NCI-H1417 (cell line): ENCODE data around the gene CWC27.
"Not testable (repeated sequence)": the region's sequence is repeated elsewhere in the genome, so short reads cannot be mapped to it uniquely, and the experiment has no call there.

Experiments used
- DNase-seq, 3 experiments: peaks; one replicate each; lab custom pipeline; 2025; lab: John Stamatoyannopoulos, UW

Gene CWC27

DNA sequence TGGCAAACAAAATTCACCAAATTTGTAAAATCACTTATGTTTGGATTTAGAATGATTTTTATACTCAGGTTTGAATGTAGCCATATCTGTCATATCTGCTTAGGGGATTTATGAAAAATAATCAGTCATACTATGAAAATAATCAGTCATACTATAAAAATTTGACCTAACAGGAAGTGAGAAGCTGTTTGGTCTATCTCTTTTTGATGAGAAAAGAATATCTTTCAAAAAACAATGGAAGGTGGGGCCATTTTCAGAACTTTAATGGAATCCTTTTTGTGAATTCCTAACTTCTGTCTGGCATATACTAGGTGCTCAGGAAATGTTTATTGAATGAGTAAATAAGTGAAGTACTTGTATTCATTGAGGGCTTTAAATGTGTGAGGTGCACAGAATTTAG is 70.1 kb downstream of the CWC27 start:
- no peak for DNase-seq

DNA sequence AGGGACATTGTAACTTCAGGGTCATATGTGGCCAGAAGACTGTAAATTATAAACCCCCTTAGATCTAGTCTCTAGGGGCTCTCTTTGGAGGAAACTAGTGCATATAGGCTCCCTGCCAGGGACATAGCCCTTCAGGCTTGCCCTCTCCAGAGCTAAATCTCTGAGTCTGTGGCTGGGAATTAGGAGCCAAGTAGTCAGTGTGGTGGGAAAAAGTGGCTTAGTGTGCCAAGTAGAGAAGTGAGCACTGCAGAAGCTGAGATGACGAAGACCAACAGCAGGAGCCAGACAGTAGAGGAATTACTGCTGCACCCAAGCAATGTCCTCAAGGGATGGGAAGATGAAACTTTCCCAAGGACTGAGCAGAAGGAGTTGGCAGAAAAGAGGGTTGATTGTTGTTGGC is 71.2 kb downstream of the CWC27 start:
- DNase-seq, result no peak

DNA sequence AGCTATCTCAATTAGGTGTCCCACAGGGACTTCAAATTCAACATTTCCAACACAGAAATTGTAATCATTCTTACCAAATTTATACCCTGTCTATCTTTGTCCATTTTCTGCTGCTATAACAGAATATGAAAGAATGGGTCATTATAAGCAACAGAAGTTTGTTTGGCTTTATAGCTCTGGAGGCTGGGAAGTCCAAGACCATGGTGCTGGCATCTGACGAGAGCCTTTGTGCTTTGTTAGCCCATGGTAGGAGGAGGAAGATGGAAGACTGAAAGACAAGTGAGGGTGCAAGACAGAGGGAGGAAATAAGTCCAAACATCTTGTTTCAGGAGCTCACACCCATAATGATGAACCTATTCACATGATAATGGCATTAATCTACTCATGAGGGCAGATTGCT is 72.2 kb downstream of the CWC27 start:
- no peak for DNase-seq

DNA sequence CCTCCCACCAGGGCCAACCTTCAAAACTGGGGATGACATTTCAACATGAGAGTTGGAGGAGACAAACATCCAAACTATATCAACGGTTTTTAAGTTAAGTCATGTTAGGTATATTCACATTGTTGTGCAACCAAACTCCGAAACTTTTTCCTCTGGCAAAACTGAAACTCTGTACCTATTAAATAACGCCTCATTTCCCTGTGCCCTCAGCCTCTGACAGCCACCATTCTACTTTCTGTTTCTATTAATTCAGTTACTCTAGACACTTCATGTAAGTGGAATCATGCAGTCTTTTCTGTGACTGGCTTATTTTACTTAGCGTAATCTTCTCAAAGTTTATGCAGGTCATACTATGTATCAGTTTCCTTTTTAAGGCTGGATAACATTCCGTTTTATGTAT is 85.0 kb downstream of the CWC27 start:
- no peak for DNase-seq

DNA sequence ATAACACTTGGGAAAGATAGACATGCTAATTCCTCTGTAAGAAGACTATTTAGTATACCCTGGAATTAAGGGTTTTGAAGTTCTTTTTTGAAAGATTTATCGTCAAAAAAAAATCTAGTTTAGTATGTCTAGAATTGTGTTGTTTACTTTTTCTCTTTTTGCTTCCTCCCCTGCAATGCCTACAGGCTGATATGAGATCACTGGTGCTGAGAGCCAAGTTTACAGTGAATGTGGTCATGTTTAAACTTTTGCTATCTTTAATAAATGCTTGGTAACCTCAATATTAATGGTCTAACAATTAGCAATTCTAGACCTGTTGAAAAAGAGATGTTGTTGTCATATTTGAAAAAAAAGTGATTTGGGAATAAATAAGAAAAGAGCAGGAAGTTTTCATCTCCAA is 86.1 kb downstream of the CWC27 start:
- DNase-seq, result no peak

DNA sequence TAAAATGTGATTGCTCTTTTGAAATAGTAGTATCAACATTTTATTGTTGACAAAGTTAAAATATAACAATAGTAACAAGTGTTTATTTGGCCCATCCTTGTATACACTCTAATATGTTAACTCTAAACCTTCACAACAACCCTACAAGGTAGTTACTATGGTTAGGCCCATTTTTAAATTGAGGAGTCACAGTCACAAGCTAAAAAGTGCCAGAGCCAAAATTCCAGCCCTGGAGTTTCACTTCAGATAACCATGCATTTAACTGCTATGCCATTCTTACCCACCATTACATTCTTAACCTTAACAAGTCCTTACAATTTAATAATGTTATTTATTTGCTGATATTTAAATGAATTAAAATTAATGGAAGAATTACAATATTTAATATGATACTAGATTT is 91.2 kb downstream of the CWC27 start:
- DNase-seq, result no peak

DNA sequence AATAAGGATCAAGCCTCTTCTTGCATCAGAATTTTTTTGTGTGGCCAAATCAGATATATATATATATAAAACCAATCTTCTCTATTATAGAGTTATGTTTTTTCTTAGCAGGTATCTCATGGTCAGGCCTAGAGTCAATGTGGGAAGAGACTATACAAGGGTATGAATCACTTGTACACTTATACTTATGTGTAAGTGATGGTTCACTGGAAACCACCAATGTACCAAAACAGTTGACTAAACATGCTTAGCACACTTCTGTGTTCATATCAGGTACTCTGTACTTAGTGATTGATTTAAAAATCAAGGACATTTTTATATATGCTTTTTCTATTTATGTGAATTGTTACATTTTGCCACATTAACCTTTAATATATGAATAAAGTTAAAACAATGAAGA is 92.6 kb downstream of the CWC27 start:
- DNase-seq, result no peak

DNA sequence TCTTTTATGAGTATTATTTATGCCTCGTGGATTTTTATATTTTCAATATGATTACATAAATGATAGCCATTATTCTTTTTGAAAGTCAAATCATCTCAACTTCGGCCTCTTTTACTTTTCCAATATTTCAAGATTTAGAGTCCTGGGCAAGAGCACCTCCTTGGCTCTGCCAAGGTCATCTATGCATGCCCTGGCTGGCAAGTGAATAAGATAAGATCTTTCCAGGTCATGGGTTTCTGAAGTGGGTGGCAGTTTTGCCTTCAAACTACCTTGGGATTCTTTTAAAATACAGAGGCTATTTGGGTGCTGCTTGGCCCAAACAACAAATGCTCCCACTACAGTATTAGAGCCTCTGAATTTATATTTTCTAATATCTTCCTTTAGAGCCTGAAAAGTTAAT is 95.4 kb downstream of the CWC27 start:
- no peak for DNase-seq

DNA sequence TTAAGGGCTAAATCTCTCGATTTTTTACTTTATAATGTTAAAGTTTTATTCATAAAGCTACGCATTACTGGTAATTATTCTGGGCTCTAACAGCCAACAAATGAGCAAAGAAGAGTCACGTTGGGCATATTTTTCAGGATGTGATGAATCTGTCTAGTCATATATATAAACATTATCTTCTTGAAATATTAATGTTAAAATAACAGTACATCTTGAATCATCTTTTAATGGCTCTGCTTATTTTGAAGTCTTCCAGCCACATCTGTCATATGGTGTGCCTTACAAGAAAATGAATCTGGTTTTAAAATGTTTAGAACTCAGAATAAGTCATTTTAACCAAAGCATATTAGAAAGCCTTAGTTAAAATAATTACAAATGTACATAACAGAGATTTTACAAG is 96.9 kb downstream of the CWC27 start:
- DNase-seq, result no peak

DNA sequence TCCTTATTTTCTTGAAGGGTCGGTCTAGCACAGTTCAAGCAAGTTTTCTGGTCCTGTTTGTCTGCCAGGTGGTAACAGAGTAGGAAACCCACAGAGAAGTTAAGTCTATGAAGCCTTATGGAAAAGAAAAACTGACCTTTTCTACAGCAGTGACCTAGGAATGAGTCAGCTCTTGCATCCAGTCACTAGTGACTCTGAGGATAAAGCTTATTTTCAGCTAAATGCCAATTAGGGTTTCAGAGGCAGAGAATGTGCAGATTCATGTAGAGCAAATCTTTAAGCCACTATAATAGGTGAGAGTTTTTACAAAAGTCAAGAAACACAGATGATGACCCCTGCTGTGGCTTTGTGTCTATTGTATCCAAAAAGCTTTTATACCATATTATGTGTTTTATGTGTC is 100.7 kb downstream of the CWC27 start:
- DNase-seq, result peak in 1 of 3 experiments; percentile 46

DNA sequence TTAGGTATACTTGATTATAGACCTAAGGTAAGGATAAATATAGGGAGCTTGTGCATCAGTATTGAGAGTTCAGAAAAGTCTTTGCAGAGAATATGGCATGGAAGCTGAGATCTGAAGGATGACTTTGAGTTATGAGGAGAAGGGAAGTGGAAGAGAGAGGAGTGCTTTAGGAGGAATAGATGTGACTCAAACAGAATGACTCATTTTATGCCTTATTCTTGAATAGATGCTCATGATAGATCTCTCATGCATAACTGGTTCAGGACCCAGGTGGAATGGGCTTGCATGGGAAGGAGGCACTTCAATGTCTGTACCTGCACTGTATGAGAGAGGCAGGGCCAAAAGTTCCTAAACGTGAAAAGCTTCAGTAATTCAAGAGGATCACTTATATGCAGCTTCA is 103.3 kb downstream of the CWC27 start:
- DNase-seq, result no peak

DNA sequence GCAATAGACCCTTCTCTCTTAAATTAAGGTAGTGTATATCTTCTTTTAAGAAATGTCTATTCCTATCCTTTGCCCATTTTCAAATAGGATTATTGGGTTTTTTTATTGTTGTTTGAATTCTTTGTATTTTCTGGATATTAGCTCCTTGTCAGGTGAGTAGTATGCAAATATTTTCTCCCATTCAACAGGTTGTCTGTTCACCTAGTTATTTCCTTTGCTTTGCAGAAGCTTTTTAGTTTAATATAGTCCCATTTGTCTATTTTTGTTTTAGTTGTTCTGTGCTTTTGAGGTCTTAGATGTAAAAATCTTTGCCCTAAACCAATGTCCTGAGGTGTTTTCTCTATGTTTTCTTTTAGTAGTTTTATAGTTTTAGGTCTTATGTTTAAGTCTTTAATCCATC is 104.7 kb downstream of the CWC27 start:
- DNase-seq, result no peak

DNA sequence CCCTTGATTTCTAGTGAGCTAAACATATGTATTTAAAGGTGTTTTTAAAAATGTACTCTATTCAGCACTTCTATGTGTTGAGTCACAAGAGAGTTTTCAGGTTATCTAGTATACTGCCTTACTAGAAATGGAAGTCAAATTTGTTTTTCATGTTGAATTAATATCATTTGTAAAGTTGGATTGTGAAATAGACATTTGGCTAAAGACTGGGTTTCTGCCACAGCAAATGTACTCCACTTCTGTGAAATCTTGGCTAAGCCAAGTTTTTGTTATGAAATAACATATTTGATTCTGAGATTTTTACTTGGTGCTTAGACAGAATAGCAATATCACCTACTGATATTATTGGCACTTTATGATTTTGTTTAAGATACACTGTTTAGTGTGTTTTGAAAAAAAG is 106.0 kb downstream of the CWC27 start:
- no peak for DNase-seq

DNA sequence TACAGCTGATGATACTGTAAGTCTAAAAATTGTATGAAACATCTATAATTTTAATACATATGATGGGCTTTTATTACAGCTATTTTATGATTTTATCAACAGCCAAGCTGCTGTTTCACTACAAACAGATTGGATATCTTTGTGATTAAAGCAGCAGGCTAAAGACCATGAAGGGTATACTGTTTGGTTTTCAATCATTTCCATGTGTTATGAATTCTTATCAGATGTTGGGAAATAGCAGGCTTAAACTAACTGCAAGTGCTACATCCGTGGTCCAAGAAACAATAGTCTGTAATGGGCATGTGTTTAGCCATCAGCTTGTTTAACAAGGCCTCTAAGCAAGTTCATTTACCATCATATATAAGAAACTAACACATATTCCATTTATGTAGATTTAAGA is 107.5 kb downstream of the CWC27 start:
- DNase-seq, result no peak

DNA sequence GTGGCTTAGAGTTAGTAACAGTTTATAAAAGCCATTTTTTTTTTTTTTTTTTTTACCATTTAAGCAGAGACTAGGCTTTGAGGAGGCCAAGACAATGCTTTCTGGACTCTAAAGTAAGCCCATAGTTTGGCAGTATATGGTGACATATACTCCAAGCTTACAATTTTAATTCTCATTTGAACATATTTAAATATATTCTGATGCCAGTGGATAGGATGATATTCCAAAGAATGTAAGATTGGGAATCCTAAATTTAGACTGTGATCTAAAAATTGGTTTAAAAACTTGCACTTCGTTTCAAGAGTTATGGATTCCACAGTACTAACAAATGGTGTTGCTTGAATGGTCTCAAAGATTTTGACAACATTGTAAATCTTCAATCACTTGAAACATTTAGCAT is 112.1 kb downstream of the CWC27 start:
- DNase-seq, result no peak

DNA sequence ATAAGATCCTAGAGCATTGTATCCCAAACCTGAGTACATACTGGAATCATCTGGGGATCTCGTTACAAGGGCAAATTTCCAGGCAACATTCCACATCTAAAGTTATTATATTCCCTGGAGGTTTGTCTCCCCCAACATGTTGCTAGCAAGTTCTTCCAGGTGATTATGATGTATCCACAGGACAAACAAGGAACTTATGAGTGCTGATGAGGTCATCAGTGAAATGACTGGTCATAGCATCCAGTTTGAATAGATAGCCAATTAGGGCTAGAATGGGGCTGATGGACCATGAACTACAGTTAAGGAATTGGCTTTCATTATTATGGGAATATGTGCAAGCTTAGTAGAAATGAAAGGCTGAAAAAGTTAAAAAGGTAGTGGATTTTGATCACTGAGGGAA is 115.2 kb downstream of the CWC27 start:
- no peak for DNase-seq

DNA sequence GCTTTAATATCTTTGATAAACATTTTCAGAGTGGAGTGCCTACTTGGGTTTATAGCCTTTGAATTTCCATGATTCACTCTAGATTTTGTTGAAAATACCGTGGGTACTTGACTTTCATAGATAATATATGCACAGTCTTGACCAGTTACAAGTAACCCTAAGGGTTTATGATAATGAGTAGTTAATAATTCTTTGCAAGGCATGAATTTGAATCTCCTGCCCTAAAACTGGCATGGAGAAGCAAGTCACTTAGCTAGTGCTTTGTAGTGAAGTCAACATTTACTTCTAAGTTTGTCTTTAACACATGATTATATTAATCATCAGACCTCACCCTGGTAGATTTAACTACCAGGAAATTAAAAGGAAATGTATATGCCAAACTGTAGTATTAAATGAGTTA is 115.8 kb downstream of the CWC27 start:
- no peak for DNase-seq

DNA sequence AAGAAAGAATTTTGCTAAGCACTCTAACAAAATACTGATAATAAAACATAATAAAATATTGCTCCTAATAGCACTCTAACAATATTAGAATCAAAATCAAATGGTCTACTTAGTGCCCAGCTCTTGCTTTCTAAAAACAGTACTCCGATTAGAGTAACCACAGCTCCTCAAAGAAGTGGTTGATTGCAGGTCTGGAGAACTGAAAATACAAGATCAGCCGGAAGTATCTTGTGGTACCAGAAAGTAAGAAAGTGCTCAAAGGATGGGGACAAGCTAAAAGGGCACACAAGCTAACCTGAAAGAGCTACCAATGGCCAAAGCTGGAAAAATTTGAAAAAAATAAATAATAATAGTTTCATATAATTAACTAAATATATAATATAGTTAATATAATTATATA is 119.2 kb downstream of the CWC27 start:
- DNase-seq, result no peak

DNA sequence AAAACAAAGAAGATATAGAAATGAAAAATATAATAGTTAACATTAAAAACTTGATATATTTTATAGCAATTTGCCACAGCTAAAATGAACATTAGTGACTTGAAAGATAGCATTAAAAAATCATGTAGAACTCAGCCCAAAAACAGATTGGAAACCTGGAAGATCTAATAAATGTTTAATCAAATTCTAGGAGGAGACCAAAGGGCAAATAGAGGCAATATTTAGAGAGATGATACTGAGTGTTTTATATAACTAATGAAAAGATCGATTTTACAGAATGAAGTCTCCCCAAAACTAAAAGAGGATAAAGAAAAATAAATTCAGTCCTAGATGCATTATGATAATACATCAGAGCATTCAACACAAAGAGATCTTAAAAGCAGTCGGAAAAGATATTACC is 127.0 kb downstream of the CWC27 start:
- DNase-seq, result no peak

DNA sequence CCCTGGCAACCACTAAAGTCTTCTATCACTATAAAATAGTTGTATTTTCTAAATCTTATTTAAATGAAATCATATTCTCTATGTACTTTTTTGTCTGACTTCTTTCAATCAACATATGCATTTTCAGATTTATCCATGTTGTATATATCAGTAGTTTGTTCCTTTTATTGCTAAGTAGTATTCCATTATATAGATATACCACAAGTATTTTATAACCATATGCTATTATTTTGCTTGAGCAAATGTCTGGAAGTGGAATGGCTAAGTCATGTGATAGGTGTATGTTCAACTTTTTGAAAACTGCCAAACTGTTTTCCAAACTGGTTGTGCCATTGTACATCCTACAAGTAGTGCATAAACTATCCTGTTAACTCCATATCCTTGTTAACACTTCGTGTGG is 131.1 kb downstream of the CWC27 start:
- DNase-seq, result no peak

DNA sequence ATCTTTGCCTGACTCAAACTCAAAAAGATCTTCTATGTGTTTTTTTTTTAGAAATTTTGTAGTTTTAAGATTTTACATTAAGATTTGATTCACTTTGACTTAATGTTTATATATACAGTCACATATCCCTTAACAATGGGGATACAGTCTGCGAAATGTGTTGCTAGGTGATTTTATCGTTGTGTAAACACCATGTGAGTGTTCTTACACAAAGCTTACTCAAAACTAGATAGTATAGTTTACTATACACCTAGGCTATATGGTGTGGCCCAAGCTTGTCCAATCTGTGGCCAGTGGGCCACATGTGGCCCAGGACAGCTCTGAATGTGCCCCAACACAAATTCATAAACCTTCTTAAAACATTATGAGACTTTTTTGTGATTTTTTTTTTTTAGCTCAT is 131.9 kb downstream of the CWC27 start:
- no peak for DNase-seq

DNA sequence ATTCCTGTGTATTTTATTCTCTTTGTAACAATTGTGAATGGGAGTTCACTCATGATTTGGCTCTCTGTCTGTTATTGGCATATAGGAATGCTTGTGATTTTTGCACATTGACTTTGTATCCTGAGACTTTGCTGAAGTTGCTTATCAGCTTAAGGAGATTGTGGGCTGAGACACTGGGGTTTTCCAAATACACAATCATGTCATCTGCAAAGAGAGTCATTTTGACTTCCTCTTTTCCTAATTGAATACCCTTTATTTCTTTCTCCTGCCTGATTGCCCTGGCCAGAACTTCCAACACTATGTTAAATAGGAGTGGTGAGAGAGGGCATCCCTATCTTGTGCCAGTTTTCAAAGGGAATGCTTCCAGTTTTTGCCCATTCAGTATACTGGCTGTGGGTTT is 138.7 kb downstream of the CWC27 start:
- DNase-seq, result not testable (repeated sequence)

DNA sequence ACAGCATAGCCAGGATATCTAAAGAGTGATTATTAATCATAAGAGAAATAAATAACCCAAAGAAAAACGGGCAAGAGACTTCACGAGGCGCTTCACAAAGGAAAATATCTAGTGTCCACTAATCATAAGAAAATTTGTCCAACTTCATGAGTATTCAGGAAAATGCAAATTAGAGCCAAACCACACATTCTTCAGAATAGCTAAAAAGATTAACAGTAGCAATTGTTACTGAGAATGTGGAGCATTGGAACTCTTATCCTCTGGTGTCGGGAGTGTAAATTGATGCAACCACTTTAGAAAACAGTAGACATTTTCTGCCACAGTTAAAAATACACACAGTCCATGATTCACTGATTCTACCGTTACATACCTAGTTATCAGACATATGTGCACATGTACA is 145.7 kb downstream of the CWC27 start:
- DNase-seq, result no peak

DNA sequence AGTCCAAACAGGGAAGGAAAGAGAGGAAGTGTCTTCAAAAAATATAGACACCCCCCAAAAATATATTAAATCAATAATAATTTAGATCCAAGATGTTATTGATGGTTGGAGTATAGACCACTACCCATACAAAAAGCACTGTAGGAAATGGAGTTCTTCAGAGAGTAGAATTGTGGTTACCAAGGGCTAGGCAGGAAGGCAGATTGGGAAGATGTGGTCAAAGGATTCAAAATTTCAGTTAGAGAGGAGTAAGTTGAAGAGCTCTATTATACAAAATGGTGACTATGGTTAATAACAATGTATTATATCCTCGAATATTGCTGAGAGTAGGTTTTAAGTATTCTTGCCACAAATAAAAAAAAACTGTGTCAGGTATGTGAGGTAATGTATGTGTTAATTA is 149.4 kb downstream of the CWC27 start:
- no peak for DNase-seq

DNA sequence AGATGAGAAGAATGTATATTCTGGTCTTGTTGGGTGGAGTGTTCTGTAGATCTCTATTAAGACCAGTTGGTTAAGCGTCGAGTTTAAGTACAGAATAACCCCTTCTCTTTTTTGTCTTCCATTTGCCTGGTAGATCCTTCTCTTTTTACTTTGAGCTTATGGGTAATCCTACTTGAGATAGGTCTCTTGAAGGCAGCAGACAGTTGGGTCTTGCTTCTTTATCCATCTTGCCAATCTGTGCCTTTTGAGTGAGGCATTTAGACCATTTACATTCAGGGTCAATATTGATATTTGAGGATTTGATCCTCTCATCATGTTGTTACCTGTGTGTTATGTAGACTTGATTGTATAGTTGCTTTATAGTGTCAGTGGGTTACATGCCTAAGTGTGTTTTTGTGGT is 152.7 kb downstream of the CWC27 start:
- DNase-seq, result no peak
